HCT116 (cell line): Measurements from ENCODE around the gene SPATS2L. TPM values are rescaled to one million over a fixed set of nuclear protein-coding genes. Genes with fewer than 3 reads are reported as not detected.

Experiments
- ATAC-seq: fragments of 200-7000 bp; cut with Tn5 transposase; 2 replicates; pipeline ENCODE4 v1.9.1; 2020; ENCODE audit warnings: mild to moderate bottlenecking, moderate library complexity
- BruUV-seq: library from RNA; stranded (reverse); fragments of 400-500 nt; replicated peaks from 2 replicates; lab custom pipeline; 2021; lab: Mats Ljungman, UMichigan
- CTCF ChIA-PET: fragments of 300-600 bp; sonication (Branson Sonifier 250); formaldehyde crosslinking; loops from one replicate; lab custom pipeline; 2021; ENCODE audit warnings: antibody characterized with exemption; lab: Charles Lee
- POLR2A ChIA-PET: fragments of 300-600, 350-600 bp; sonication (Branson Sonifier 250); formaldehyde crosslinking; loops from one replicate; lab custom pipeline; 2021; ENCODE audit warnings: antibody characterized with exemption; lab: Charles Lee
- RAD21 ChIA-PET, 2 experiments: fragments of 300-600 bp; sonication (Branson Sonifier 250); formaldehyde crosslinking; loops; one replicate each; lab custom pipeline; 2023; ENCODE audit warnings: low total read pairs in 2 of 2; ENCODE audit not compliant: uncharacterized antibody in 2 of 2, unreplicated experiment in 2 of 2, low non-redundant PET in 1 of 2; lab: Charles Lee
- DNase-seq: peaks from one replicate; pipeline ENCODE4 v3.0.0-alpha.2; 2010; ENCODE audit warnings: low read depth, low spot score
- H2AFZ ChIP-seq: fragments of 200-600 bp; shearing (Covaris generic), sonication (generic); 2 replicates; pipeline ENCODE4 v1.6.1; 2017; ENCODE audit warnings: low read depth, mixed run types, mixed read lengths, antibody characterized with exemption, low read length; ENCODE audit not compliant: poor library complexity, severe bottlenecking
- H3K27ac ChIP-seq: 2 replicates; pipeline ENCODE4 v1.5.1; 2012; ENCODE audit warnings: low read depth, low read length
- H3K27me3 ChIP-seq: fragments of 200-600 bp; sonication (generic); 2 replicates; pipeline ENCODE4 v1.6.1; 2016; ENCODE audit warnings: mixed run types, low read length, mixed read lengths; ENCODE audit not compliant: insufficient read depth
- H3K36me3 ChIP-seq, 2 experiments: fragments of 200-500 bp in 1 of 2; fragments of 200-600 bp in 1 of 2; sonication (Bioruptor generic) in 1 of 2; sonication (generic) in 1 of 2; 2 replicates each; pipeline versions ENCODE4 v1.5.1 to v1.6.1; 2014 to 2016; ENCODE audit warnings: low read length in 2 of 2, inconsistent platforms in 1 of 2, mixed read lengths in 1 of 2, mixed run types in 1 of 2; ENCODE audit not compliant: insufficient read depth in 2 of 2, control insufficient read depth in 1 of 2
- H3K4me1 ChIP-seq, 2 experiments: fragments of 200-600 bp in 1 of 2; sonication (generic) in 1 of 2; 2 replicates each; pipeline versions ENCODE4 v1.5.1 to v1.6.1; 2012 to 2017; ENCODE audit warnings: low read length in 2 of 2, inconsistent platforms in 1 of 2, mild to moderate bottlenecking in 1 of 2, mixed read lengths in 1 of 2, mixed run types in 1 of 2, moderate library complexity in 1 of 2; ENCODE audit not compliant: insufficient read depth in 2 of 2, control insufficient read depth in 1 of 2
- H3K4me2 ChIP-seq: fragments of 200-600 bp; sonication (generic); 2 replicates; pipeline ENCODE4 v1.6.1; 2017; ENCODE audit warnings: mixed run types, low read length, mixed read lengths
- H3K4me3 ChIP-seq, 2 experiments: fragments of 200-600 bp in 1 of 2; sonication (generic) in 1 of 2; replicated peaks in 1 of 2; 2 replicates each; pipeline ENCODE4 v1.5.1; 2011 to 2016; ENCODE audit warnings: low read length in 2 of 2, control low read depth in 1 of 2, low read depth in 1 of 2, mild to moderate bottlenecking in 1 of 2, mixed read lengths in 1 of 2, mixed run types in 1 of 2
- H3K79me2 ChIP-seq: fragments of 200-600 bp; sonication (generic); 2 replicates; pipeline ENCODE4 v1.6.1; 2017; ENCODE audit warnings: mild to moderate bottlenecking, mixed run types, low read length, moderate library complexity, mixed read lengths; ENCODE audit not compliant: insufficient read depth
- H3K9ac ChIP-seq: fragments of 200-600 bp; sonication (generic); 2 replicates; pipeline ENCODE4 v1.6.1; 2016; ENCODE audit warnings: low read length, mixed read lengths
- H3K9me2 ChIP-seq: fragments of 200-600 bp; sonication (generic), shearing (Covaris generic); 2 replicates; pipeline ENCODE4 v1.6.1; 2017; ENCODE audit warnings: mixed run types, mild to moderate bottlenecking, moderate library complexity; ENCODE audit not compliant: insufficient read depth
- H3K9me3 ChIP-seq, 2 experiments: fragments of 200-500 bp in 1 of 2; fragments of 200-600 bp in 1 of 2; sonication (Bioruptor generic) in 1 of 2; sonication (generic) in 1 of 2; 2 replicates each; pipeline ENCODE4 v1.6.1; 2014 to 2017; ENCODE audit warnings: low read length in 2 of 2, mixed read lengths in 2 of 2, inconsistent platforms in 1 of 2, low read depth in 1 of 2, mild to moderate bottlenecking in 1 of 2, mixed run types in 1 of 2, moderate library complexity in 1 of 2; ENCODE audit not compliant: control insufficient read depth in 1 of 2, insufficient read depth in 1 of 2
- H4K20me1 ChIP-seq: fragments of 200-600 bp; sonication (generic), shearing (Covaris generic); 2 replicates; pipeline ENCODE4 v1.6.1; 2017; ENCODE audit warnings: mixed run types, mild to moderate bottlenecking, moderate library complexity; ENCODE audit not compliant: insufficient read depth
- CBX3 ChIP-seq: IDR thresholded peaks from 2 replicates; pipeline ENCODE4 v1.6.1; 2012; ENCODE audit warnings: low read depth
- EZH2phosphoT487 ChIP-seq: fragments of 200-600 bp; IDR thresholded peaks from 2 replicates; pipeline ENCODE4 v1.6.1; 2018; ENCODE audit warnings: antibody characterized with exemption, borderline replicate concordance
- POLR2A ChIP-seq: IDR thresholded peaks from 2 replicates; pipeline ENCODE4 v1.7.0; 2011; ENCODE audit warnings: borderline replicate concordance; ENCODE audit not compliant: insufficient read depth, insufficient read length; ENCODE audit errors: extremely low read depth
- SP1 ChIP-seq: IDR thresholded peaks from 2 replicates; pipeline ENCODE4 v1.6.1; 2012; ENCODE audit warnings: low read depth
- ZBTB33 ChIP-seq: IDR thresholded peaks from 2 replicates; pipeline ENCODE4 v1.6.1; 2011; ENCODE audit warnings: mild to moderate bottlenecking, low read length, moderate library complexity; ENCODE audit not compliant: insufficient replicate concordance; ENCODE audit errors: extremely low read depth
- ZFX ChIP-seq: fragments of 450-650 bp; IDR thresholded peaks from 2 replicates; pipeline ENCODE4 v1.6.1; 2017
- intact Hi-C: fragments of 100-400 bp; cut with micrococcal nuclease; formaldehyde crosslinking; loops from 2 replicates; pipeline ENCODE4 v1.10.0; 2022
- total RNA-seq: library from RNA; stranded (reverse); gene quantifications from one replicate; pipeline ENCODE4 v1.2.1, GENCODE V29; 2021; ENCODE audit not compliant: unreplicated experiment
- TF ChIP-seq, protein P1 (sequence below), 3 experiments: fragments of 200-600 bp in 1 of 3; sonication (generic) in 1 of 3; IDR thresholded peaks in 2 of 3; conservative IDR thresholded peaks in 1 of 3; 2 replicates each; pipeline ENCODE4 v1.5.1; 2012 to 2017; ENCODE audit warnings: low read depth in 2 of 3, low read length in 2 of 3, antibody characterized with exemption in 1 of 3, borderline replicate concordance in 1 of 3, control low read depth in 1 of 3, mild to moderate bottlenecking in 1 of 3, mixed read lengths in 1 of 3, mixed run types in 1 of 3, moderate library complexity in 1 of 3; ENCODE audit not compliant: insufficient read depth in 1 of 3

The SPATS2L gene
- total RNA-seq, 1 experiment from 2014 or later, result 87.1 TPM

DNA sequence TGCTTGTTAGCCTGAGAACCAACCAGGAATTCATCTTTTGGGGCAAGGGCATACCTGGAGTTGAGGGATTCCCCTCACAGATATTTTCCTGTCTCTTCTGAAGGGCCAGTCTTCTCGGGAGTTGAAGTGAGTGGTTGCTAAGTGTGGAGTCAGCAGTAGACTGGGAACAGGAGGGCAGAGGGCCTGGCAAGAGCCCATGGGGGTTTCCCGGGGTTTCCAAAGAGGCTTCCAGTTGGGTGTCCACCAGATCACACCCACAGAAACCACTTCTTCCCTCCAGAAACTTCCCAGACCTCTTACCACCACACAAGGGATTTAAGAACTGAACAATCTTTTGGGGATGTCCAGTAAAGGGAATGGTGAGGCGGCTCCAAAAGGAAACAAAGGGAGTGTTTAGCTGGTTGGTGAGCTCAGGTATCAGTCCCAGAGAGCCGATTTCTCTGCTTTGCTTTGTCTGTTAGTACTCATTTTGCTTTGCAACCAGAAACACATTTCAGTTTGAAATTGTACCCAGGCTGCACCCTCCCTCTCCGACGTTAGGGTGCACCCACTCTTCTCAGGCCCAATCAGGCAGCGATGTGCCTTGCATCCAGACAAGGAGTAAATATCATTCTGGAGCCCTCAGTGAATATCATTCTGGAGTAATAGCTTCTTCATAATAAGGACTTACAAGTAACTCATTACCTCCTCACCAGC is 47.5 kb upstream of the SPATS2L start:
- Histone ChIP-seq H4K20me1 (no peaks in the 10 kb centered on the region), H3K27ac (no peak overlapping the region), H3K9me3 (no peaks in the 10 kb centered on the region), H2AFZ (no peak overlapping the region), H3K4me2 (no peak overlapping the region), H3K9me2 (no peaks in the 10 kb centered on the region), H3K4me1 (no peaks in the 10 kb centered on the region), H3K79me2 (no peaks in the 10 kb centered on the region), H3K4me3 (no peak overlapping the region), H3K9ac (no peak overlapping the region), H3K36me3 (no peaks in the 10 kb centered on the region), H3K27me3 (no peaks in the 10 kb centered on the region)
- no peak for DNase-seq
- no peak for ATAC-seq
- intact Hi-C loops, result no loop called here
- RAD21 ChIA-PET, result no interaction called here
- BruUV-seq, result no TSS peak
- POLR2A ChIA-PET, result no interaction called here
- TF ChIP-seq CBX3, result no peak
- no peak for TF ChIP-seq SP1
- TF ChIP-seq ZFX, result no peak
- CTCF ChIA-PET, result no interaction called here

GRCh38 chr2:200259577-200259957 is 46.9 kb upstream of the SPATS2L start:
- POLR2A ChIA-PET, result no interaction called here

More at GRCh38 chr2:200259577-200259957, 46.9 kb upstream of the SPATS2L start:
- DNase-seq (no peak), ATAC-seq (no peak)
- intact Hi-C loops, result no loop called here
- no peak overlapping the region for H3K9ac ChIP-seq
- no peak overlapping the region for H3K4me3 ChIP-seq
- H4K20me1 ChIP-seq, result no peaks in the 10 kb centered on the region
- H3K27me3 ChIP-seq, result no peaks in the 10 kb centered on the region
- no peaks in the 10 kb centered on the region for H3K9me3 ChIP-seq
- H3K36me3 ChIP-seq, result no peaks in the 10 kb centered on the region
- BruUV-seq, result no TSS peak
- ChIA-PET RAD21 (no interaction called here), CTCF (no interaction called here)
- no peak for TF ChIP-seq ZBTB33
- TF ChIP-seq CBX3, result no peak
- no peak for TF ChIP-seq EZH2phosphoT487
- TF ChIP-seq, protein P1, sequence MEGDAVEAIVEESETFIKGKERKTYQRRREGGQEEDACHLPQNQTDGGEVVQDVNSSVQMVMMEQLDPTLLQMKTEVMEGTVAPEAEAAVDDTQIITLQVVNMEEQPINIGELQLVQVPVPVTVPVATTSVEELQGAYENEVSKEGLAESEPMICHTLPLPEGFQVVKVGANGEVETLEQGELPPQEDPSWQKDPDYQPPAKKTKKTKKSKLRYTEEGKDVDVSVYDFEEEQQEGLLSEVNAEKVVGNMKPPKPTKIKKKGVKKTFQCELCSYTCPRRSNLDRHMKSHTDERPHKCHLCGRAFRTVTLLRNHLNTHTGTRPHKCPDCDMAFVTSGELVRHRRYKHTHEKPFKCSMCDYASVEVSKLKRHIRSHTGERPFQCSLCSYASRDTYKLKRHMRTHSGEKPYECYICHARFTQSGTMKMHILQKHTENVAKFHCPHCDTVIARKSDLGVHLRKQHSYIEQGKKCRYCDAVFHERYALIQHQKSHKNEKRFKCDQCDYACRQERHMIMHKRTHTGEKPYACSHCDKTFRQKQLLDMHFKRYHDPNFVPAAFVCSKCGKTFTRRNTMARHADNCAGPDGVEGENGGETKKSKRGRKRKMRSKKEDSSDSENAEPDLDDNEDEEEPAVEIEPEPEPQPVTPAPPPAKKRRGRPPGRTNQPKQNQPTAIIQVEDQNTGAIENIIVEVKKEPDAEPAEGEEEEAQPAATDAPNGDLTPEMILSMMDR (IDR thresholded peaks at IDR 0.05 in 2 of 3, conservative IDR thresholded peaks at IDR 0.05 in 1 of 3; ENCODE audit: borderline replicate concordance in 1 of 3, insufficient read depth in 1 of 3, low read depth in 2 of 3, low read length in 2 of 3), result no peak
- no peak for TF ChIP-seq POLR2A
- H2AFZ ChIP-seq, result no peak overlapping the region
- H3K27ac ChIP-seq, result no peak overlapping the region
- no peaks in the 10 kb centered on the region for H3K79me2 ChIP-seq
- no peaks in the 10 kb centered on the region for H3K4me1 ChIP-seq
- no peaks in the 10 kb centered on the region for H3K9me2 ChIP-seq
- no peak overlapping the region for H3K4me2 ChIP-seq
